B cell (primary cell): ENCODE measurements around the gene LZTR1. TPM values are rescaled to one million over a fixed set of nuclear protein-coding genes. Genes with fewer than 3 reads are reported as not detected.

ENCODE experiments used
- ATAC-seq: fragments of 200-7000 bp; cut with Tn5 transposase; one replicate; pipeline ENCODE4 v1.10.0; 2021; ENCODE audit warnings: low read depth, mild to moderate bottlenecking, moderate number of reproducible peaks, moderate library complexity
- CTCF ChIA-PET: fragments of 350-600 bp; sonication (Branson Sonifier 250); formaldehyde crosslinking; loops from one replicate; lab custom pipeline; 2021; ENCODE audit warnings: antibody characterized with exemption, inconsistent platforms; lab: Charles Lee
- POLR2A ChIA-PET: fragments of 350-600 bp; sonication (Branson Sonifier 250); formaldehyde crosslinking; loops from one replicate; lab custom pipeline; 2021; ENCODE audit warnings: antibody characterized with exemption; lab: Charles Lee
- DNase-seq: peaks from one replicate; pipeline ENCODE4 v3.0.0; 2013
- H2AFZ ChIP-seq: 2 replicates; pipeline ENCODE4 v1.6.1; 2012; ENCODE audit warnings: mild to moderate bottlenecking, low read depth, low read length; ENCODE audit not compliant: insufficient read depth, poor library complexity, severe bottlenecking
- H3K27ac ChIP-seq, 2 donors: 1 replicate in 1 of 2; 2 replicates in 1 of 2; pipeline ENCODE4 v1.5.1; 2012 to 2013; ENCODE audit warnings: low read length in 2 of 2, mild to moderate bottlenecking in 2 of 2, moderate library complexity in 1 of 2
- H3K27me3 ChIP-seq, 4 experiments: fragments of 200-600 bp in 1 of 4; sonication (generic) in 1 of 4; replicated peaks in 1 of 4; 1 replicate in 2 of 4; 2 replicates in 2 of 4; pipeline versions ENCODE4 v1.6.1 to v1.7.0; 2013 to 2016; ENCODE audit warnings: low read length in 3 of 4, mild to moderate bottlenecking in 2 of 4, mixed read lengths in 1 of 4, moderate library complexity in 1 of 4; ENCODE audit not compliant: insufficient read depth in 4 of 4, control insufficient read depth in 3 of 4; ENCODE audit errors: control extremely low read depth in 1 of 4
- H3K36me3 ChIP-seq, 2 experiments: replicated peaks in 1 of 2; 1 replicate in 1 of 2; 2 replicates in 1 of 2; pipeline versions ENCODE4 v1.6.1 to v1.7.1; 2013; ENCODE audit warnings: low read length in 1 of 2; ENCODE audit not compliant: insufficient read depth in 2 of 2, control insufficient read depth in 1 of 2; ENCODE audit errors: control extremely low read depth in 1 of 2, extremely low read depth in 1 of 2
- H3K4me1 ChIP-seq, 2 donors: fragments of 200-600 bp in 1 of 2; sonication (generic) in 1 of 2; 1 replicate in 1 of 2; 2 replicates in 1 of 2; pipeline versions ENCODE4 v1.5.1 to v1.6.1; 2013 to 2017; ENCODE audit warnings: low read length in 2 of 2; ENCODE audit not compliant: control insufficient read depth in 2 of 2, insufficient read depth in 2 of 2
- H3K4me2 ChIP-seq: replicated peaks from 2 replicates; pipeline ENCODE3; 2012; ENCODE audit warnings: mild to moderate bottlenecking, low read depth, low read length; ENCODE audit not compliant: poor library complexity, severe bottlenecking
- H3K4me3 ChIP-seq, 5 experiments: fragments of 200-600 bp in 1 of 5; sonication (generic) in 1 of 5; 1 replicate in 3 of 5; 2 replicates in 2 of 5; pipeline versions ENCODE4 v1.5.1 to v1.7.0; 2011 to 2016; ENCODE audit warnings: low read length in 4 of 5, mild to moderate bottlenecking in 4 of 5, low read depth in 2 of 5, control low read depth in 1 of 5, moderate library complexity in 1 of 5; ENCODE audit not compliant: insufficient read depth in 1 of 5; ENCODE audit errors: control extremely low read depth in 1 of 5, extremely low read depth in 1 of 5
- H3K79me2 ChIP-seq: fragments of 200-600 bp; sonication (generic); one replicate; pipeline ENCODE4 v1.6.0; 2016; ENCODE audit warnings: low read length; ENCODE audit not compliant: control insufficient read depth, insufficient read depth
- H3K9ac ChIP-seq: fragments of 200-600 bp; sonication (generic); 2 replicates; pipeline ENCODE4 v1.6.1; 2017; ENCODE audit warnings: mild to moderate bottlenecking, low read length, moderate library complexity
- H3K9me3 ChIP-seq, 3 donors: one replicate each; pipeline versions ENCODE4 v1.6.1 to v1.7.1; 2013; ENCODE audit warnings: low read length in 2 of 3; ENCODE audit not compliant: control insufficient read depth in 2 of 3, insufficient read depth in 1 of 3; ENCODE audit errors: control extremely low read depth in 1 of 3
- H4K20me1 ChIP-seq: 2 replicates; pipeline ENCODE4 v1.6.0; 2012; ENCODE audit warnings: mild to moderate bottlenecking, low read length; ENCODE audit not compliant: insufficient read depth, control insufficient read depth, poor library complexity, severe bottlenecking
- H3K27ac Mint-ChIP-seq: one replicate; pipeline ENCODE4 v1.8.0; 2021; ENCODE audit warnings: mixed read lengths
- H3K27me3 Mint-ChIP-seq: one replicate; pipeline ENCODE4 v1.8.0; 2021; ENCODE audit warnings: mixed read lengths
- H3K4me1 Mint-ChIP-seq: one replicate; pipeline ENCODE4 v1.8.0; 2021; ENCODE audit warnings: mixed read lengths
- H3K4me3 Mint-ChIP-seq: one replicate; pipeline ENCODE4 v1.8.0; 2021; ENCODE audit warnings: mixed read lengths
- H3K9me3 Mint-ChIP-seq: one replicate; pipeline ENCODE4 v1.8.0; 2022; ENCODE audit warnings: mixed read lengths; ENCODE audit not compliant: insufficient read depth
- CTCF ChIP-seq: fragments of 200-600 bp; IDR thresholded peaks from one replicate; pipeline ENCODE4 v1.8.0; 2022; ENCODE audit warnings: antibody characterized with exemption, mild to moderate bottlenecking
- EZH2 ChIP-seq: IDR thresholded peaks from 2 replicates; pipeline ENCODE4 v1.6.1; 2012; ENCODE audit warnings: borderline replicate concordance, low read depth, mild to moderate bottlenecking, moderate library complexity, low read length; ENCODE audit not compliant: insufficient read depth, poor library complexity, severe bottlenecking
- WGBS: methylation state at CpG from one replicate; pipeline ENCODE4 v1.1.5; 2013; ENCODE audit warnings: missing lambda C conversion rate; ENCODE audit not compliant: insufficient coverage; 5-methylcytosine and 5-hydroxymethylcytosine counted together
- intact Hi-C: fragments of 100-400 bp; cut with micrococcal nuclease; formaldehyde crosslinking; loops from one replicate; pipeline ENCODE4 v1.10.0; 2022
- polyA plus RNA-seq: library from polyadenylated mRNA; depleted of rRNA; stranded (reverse); fragments of >200 nt; gene quantifications from 2 replicates; pipeline ENCODE4 v1.2.3, GENCODE V29; 2012
- total RNA-seq, 2 donors: library from RNA; stranded (reverse); fragments of 120-200 nt in 1 of 2; gene quantifications; 1 replicate in 1 of 2; 2 replicates in 1 of 2; pipeline versions ENCODE4 v1.2.3 to v1.2.4, GENCODE V29; 2013 to 2022

The LZTR1 gene
- total and polyA plus RNA-seq, 2 donors (not counting 1 experiment from before 2014, with no cell fraction given) = 75.7 to 94.8 TPM

- ATAC-seq (no peak), DNase-seq (no peak)
- Histone ChIP-seq H2AFZ (no peak overlapping the region), H3K36me3 (no peaks in the 10 kb centered on the region), H3K27me3 (peaks cover 0 to 30% (median 9%) of the 10 kb centered on the region in 4 experiments), H3K9ac (no peak overlapping the region), H3K27ac (no peak overlapping the region), H3K4me3 (no peak overlapping the region), H4K20me1 (no peaks in the 10 kb centered on the region), H3K9me3 (no peaks in the 10 kb centered on the region), H3K79me2 (no peaks in the 10 kb centered on the region), H3K4me2 (no peak overlapping the region), H3K4me1 (peaks cover 23 to 24% of the 10 kb centered on the region in 2 donors)
- H3K27me3 Mint-ChIP-seq = peaks cover 33% of the 10 kb centered on the region
- H3K4me3 Mint-ChIP-seq = no peak overlapping the region
- H3K4me1 Mint-ChIP-seq = peaks cover 20% of the 10 kb centered on the region
- H3K9me3 Mint-ChIP-seq = no peaks in the 10 kb centered on the region
- TF ChIP-seq EZH2 = no peak
- WGBS = 90% methylated on average over 4 of the region's 4 CpGs
- ChIA-PET CTCF (no interaction called here), POLR2A (no interaction called here)
- intact Hi-C loops = loop anchor here (10.0 kb wide), 1 partner anchor 57 kb away; the partner anchor contains the start of gene LZTR1
- no peak overlapping the region for H3K27ac Mint-ChIP-seq
Measured at GRCh38 chr22:21041937-21042336, 59.8 kb downstream of the LZTR1 start.

DNA sequence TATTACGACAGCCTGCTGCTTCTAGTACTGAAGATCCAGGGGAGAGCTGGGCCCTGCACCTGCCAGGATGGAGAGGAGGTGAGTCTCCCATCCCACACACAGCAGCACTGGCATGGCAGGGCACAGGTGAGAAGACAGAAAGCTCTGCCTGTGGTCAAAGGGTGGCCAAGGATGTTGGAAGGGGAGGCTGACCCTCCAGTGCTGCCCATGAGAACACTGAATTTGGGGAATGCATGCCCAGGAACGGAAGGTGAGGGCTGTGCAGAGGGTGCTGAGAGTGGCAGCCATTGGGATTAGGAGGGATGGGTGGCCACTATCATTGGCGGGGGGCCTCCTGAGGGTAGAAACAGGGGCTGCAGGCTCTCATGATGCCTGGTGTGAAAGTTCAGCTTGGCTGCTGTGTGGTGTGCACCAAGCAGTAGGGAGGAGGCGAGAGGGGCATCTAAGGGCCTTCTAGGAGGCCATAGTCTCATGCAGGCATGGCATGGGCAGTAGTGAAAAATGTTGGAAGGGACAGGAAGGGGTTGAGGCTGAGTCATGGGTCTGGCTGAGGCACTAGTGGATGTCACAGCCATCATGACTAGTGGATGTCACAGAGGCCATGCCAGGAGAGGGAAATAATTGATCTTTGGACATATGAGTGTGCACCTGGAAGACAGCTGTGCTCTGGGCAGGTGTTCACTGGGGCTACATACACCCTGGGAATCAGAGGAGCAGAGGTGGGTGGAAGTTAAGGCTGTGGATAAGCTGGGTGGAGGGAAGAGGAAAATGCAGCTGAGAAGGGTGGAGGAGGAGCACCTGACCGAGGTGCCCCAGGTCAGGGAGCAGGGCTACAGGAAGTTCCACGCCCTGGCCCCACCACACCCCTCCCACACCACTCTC, 61.1 kb downstream of the LZTR1 start:
- intact Hi-C loops = loop anchor here (10.0 kb wide), 1 partner anchor 58 kb away; the partner anchor contains the start of gene LZTR1
- H4K20me1 ChIP-seq = no peaks in the 10 kb centered on the region
- Mint-ChIP-seq H3K4me1 (peaks cover 20% of the 10 kb centered on the region), H3K9me3 (no peaks in the 10 kb centered on the region), H3K27me3 (peaks cover 33% of the 10 kb centered on the region), H3K27ac (no peak overlapping the region), H3K4me3 (peak overlapping the region; percentile 51)
- H2AFZ ChIP-seq = no peak overlapping the region
- ATAC-seq = no peak
- peaks cover 23 to 24% of the 10 kb centered on the region in 2 donors for H3K4me1 ChIP-seq
- H3K9ac ChIP-seq = no peak overlapping the region
- CTCF ChIA-PET = interaction anchor here (0.6 kb wide), 1 partner anchor 84 kb away, joined by 3 read pairs; no protein-coding TSS in a partner anchor
- H3K79me2 ChIP-seq = no peaks in the 10 kb centered on the region
- H3K27ac ChIP-seq = no peak overlapping the region
- H3K27me3 ChIP-seq = peaks cover 0 to 30% (median 9%) of the 10 kb centered on the region in 4 experiments
- H3K36me3 ChIP-seq = no peaks in the 10 kb centered on the region
- H3K9me3 ChIP-seq = no peaks in the 10 kb centered on the region
- H3K4me3 ChIP-seq = no peak overlapping the region
- H3K4me2 ChIP-seq = no peak overlapping the region
- no peak for DNase-seq
- POLR2A ChIA-PET = no interaction called here
- TF ChIP-seq EZH2 = no peak
- no peak for TF ChIP-seq CTCF
- WGBS = 81% methylated on average over 5 of the region's 6 CpGs
